PC-3 (cell line): ENCODE measurements around the gene STARD7. TPM values are rescaled to one million over a fixed set of nuclear protein-coding genes. Genes with fewer than 3 reads are reported as not detected.

ENCODE experiments used
- ATAC-seq: fragments of 200-7000 bp; cut with Tn5 transposase; 2 replicates; pipeline ENCODE4 v1.9.1; 2020; ENCODE audit warnings: mild to moderate bottlenecking, moderate library complexity
- BruUV-seq: library from RNA; stranded (reverse); fragments of 400-500 nt; replicated peaks from 2 replicates; lab custom pipeline; 2021; lab: Mats Ljungman, UMichigan
- CTCF ChIA-PET: fragments of 300-600 bp; sonication (Branson Sonifier 250); formaldehyde crosslinking; loops from one replicate; lab custom pipeline; 2022; ENCODE audit warnings: antibody characterized with exemption; lab: Charles Lee
- POLR2A ChIA-PET: fragments of 300-600 bp; sonication (Branson Sonifier 250); formaldehyde crosslinking; loops from one replicate; lab custom pipeline; 2022; ENCODE audit warnings: antibody characterized with exemption; ENCODE audit not compliant: unreplicated experiment; lab: Charles Lee
- DNase-seq: peaks from one replicate; pipeline ENCODE4 v3.0.0-alpha.2; 2015
- H2AFZ ChIP-seq: fragments of 300-600 bp; sonication (generic); 2 replicates; pipeline ENCODE4 v1.6.0; 2016; ENCODE audit warnings: antibody characterized with exemption, low read length
- H3F3A ChIP-seq: fragments of 300-600 bp; sonication (generic); one replicate; pipeline ENCODE4 v1.6.0; 2017; ENCODE audit warnings: antibody characterized with exemption, low read length, control low read depth, mild to moderate bottlenecking; ENCODE audit not compliant: unreplicated experiment
- H3K27ac ChIP-seq: fragments of 300-600 bp; sonication (generic); 2 replicates; pipeline ENCODE4 v1.5.1; 2016; ENCODE audit warnings: mild to moderate bottlenecking, low read length
- H3K27me3 ChIP-seq: fragments of 300-600 bp; sonication (generic); 2 replicates; pipeline ENCODE4 v1.6.1; 2016; ENCODE audit warnings: low read length, mixed read lengths
- H3K36me3 ChIP-seq: fragments of 300-600 bp; sonication (generic); 2 replicates; pipeline ENCODE4 v1.6.1; 2016; ENCODE audit warnings: low read depth, mixed run types, low read length, mixed read lengths
- H3K4me1 ChIP-seq: fragments of 300-600 bp; sonication (generic); 2 replicates; pipeline ENCODE4 v1.5.1; 2016; ENCODE audit warnings: low read length; ENCODE audit not compliant: insufficient read depth
- H3K4me2 ChIP-seq: fragments of 300-600 bp; sonication (generic); 2 replicates; pipeline ENCODE4 v1.6.0; 2016; ENCODE audit warnings: low read length
- H3K4me3 ChIP-seq: fragments of 300-600 bp; sonication (generic); 2 replicates; pipeline ENCODE4 v1.5.1; 2016; ENCODE audit warnings: mild to moderate bottlenecking, low read length, mixed read lengths
- H3K79me2 ChIP-seq: fragments of 300-600 bp; sonication (generic); 2 replicates; pipeline ENCODE4 v1.6.1; 2017; ENCODE audit warnings: low read length, mixed read lengths
- H3K9ac ChIP-seq: fragments of 300-600 bp; sonication (generic); 2 replicates; pipeline ENCODE4 v1.6.0; 2016; ENCODE audit warnings: mild to moderate bottlenecking, low read length
- H3K9me2 ChIP-seq: fragments of 300-600 bp; sonication (generic); replicated peaks from 2 replicates; pipeline ENCODE4 v1.6.1; 2016; ENCODE audit warnings: mixed run types, low read length, mixed read lengths
- H3K9me3 ChIP-seq: fragments of 300-600 bp; sonication (generic); 2 replicates; pipeline ENCODE4 v1.6.1; 2016; ENCODE audit warnings: low read length, mixed read lengths
- H4K20me1 ChIP-seq: fragments of 300-600 bp; sonication (generic); 2 replicates; pipeline ENCODE4 v1.6.1; 2016; ENCODE audit warnings: low read length, mixed read lengths
- CTCF ChIP-seq: fragments of 300-600 bp; sonication (generic); conservative IDR thresholded peaks from 2 replicates; pipeline ENCODE4 v1.5.1; 2017; ENCODE audit warnings: antibody characterized with exemption, low read depth, mild to moderate bottlenecking, low read length
- EZH2 ChIP-seq: fragments of 300-600 bp; sonication (generic); IDR thresholded peaks from one replicate; pipeline ENCODE4 v1.6.1; 2017; ENCODE audit warnings: antibody characterized with exemption, mild to moderate bottlenecking, low read length; ENCODE audit not compliant: unreplicated experiment
- EZH2phosphoT487 ChIP-seq: fragments of 300-600 bp; sonication (generic); IDR thresholded peaks from 2 replicates; pipeline ENCODE4 v1.6.1; 2018; ENCODE audit warnings: mild to moderate bottlenecking, antibody characterized with exemption, low read length, borderline replicate concordance
- intact Hi-C: fragments of 100-400 bp; cut with micrococcal nuclease; formaldehyde crosslinking; loops from 2 replicates; pipeline ENCODE4 v1.9.0; 2023
- total RNA-seq: library from RNA; depleted of rRNA; stranded (reverse); fragments of >200 nt; gene quantifications from 2 replicates; pipeline ENCODE4 v1.2.3, GENCODE V29; 2014

Gene STARD7
- total RNA-seq, 1 experiment from 2014 or later = 169 TPM

- DNase-seq (no peak), ATAC-seq (no peak)
- Histone ChIP-seq H3K79me2 (no peaks in the 10 kb centered on the region), H2AFZ (no peak overlapping the region), H3K27ac (no peak overlapping the region), H3K27me3 (no peaks in the 10 kb centered on the region), H3K4me2 (no peak overlapping the region), H3K9ac (no peak overlapping the region), H3K4me1 (peaks cover 8% of the 10 kb centered on the region; the same call in 1 of the 2 replicates), H3K4me3 (no peak overlapping the region), H4K20me1 (no peaks in the 10 kb centered on the region), H3F3A (no peaks in the 10 kb centered on the region), H3K36me3 (no peaks in the 10 kb centered on the region), H3K9me2 (no peaks in the 10 kb centered on the region), H3K9me3 (no peaks in the 10 kb centered on the region)
- TF ChIP-seq EZH2 (no peak), CTCF (no peak), EZH2phosphoT487 (no peak)
- POLR2A ChIA-PET = no interaction called here
- CTCF ChIA-PET = no interaction called here
- intact Hi-C loops = no loop called here
- BruUV-seq = no TSS peak
Observed at GRCh38 chr2:96247009-96247408, 38.4 kb upstream of the STARD7 start.

- intact Hi-C loops = no loop called here
- Histone ChIP-seq H4K20me1 (no peaks in the 10 kb centered on the region), H3K9ac (no peak overlapping the region), H3K9me3 (no peaks in the 10 kb centered on the region), H3K9me2 (no peaks in the 10 kb centered on the region), H3K79me2 (no peaks in the 10 kb centered on the region), H3K36me3 (no peaks in the 10 kb centered on the region), H3K27me3 (no peaks in the 10 kb centered on the region), H3K4me3 (no peak overlapping the region), H3F3A (no peaks in the 10 kb centered on the region), H3K4me2 (no peak overlapping the region), H3K27ac (no peak overlapping the region), H3K4me1 (peaks cover 8% of the 10 kb centered on the region; the same call in 1 of the 2 replicates), H2AFZ (no peak overlapping the region)
- ATAC-seq = no peak
- BruUV-seq = no TSS peak
- TF ChIP-seq EZH2 (no peak), CTCF (no peak), EZH2phosphoT487 (no peak)
- ChIA-PET CTCF (no interaction called here), POLR2A (no interaction called here)
- no peak for DNase-seq
Observed at GRCh38 chr2:96245609-96246390, 37.2 kb upstream of the STARD7 start.

- ChIA-PET POLR2A (no interaction called here), CTCF (no interaction called here)
- no peaks in the 10 kb centered on the region for H3K27me3 ChIP-seq
- no peaks in the 10 kb centered on the region for H3F3A ChIP-seq
- TF ChIP-seq EZH2 (no peak), CTCF (no peak), EZH2phosphoT487 (no peak)
- no peaks in the 10 kb centered on the region for H3K9me2 ChIP-seq
- H3K4me2 ChIP-seq = no peak overlapping the region
- H3K4me1 ChIP-seq = peaks cover 8% of the 10 kb centered on the region; the same call in 1 of the 2 replicates
- H4K20me1 ChIP-seq = no peaks in the 10 kb centered on the region
- no peak overlapping the region for H3K9ac ChIP-seq
- H3K79me2 ChIP-seq = no peaks in the 10 kb centered on the region
- intact Hi-C loops = no loop called here
- no peak for DNase-seq
- no peak overlapping the region for H2AFZ ChIP-seq
- no peaks in the 10 kb centered on the region for H3K36me3 ChIP-seq
- BruUV-seq = no TSS peak
- no peak overlapping the region for H3K4me3 ChIP-seq
- no peak for ATAC-seq
- no peak overlapping the region for H3K27ac ChIP-seq
- H3K9me3 ChIP-seq = no peaks in the 10 kb centered on the region
Observed at GRCh38 chr2:96243843-96244242, 35.2 kb upstream of the STARD7 start.
